Endothelial cell of umbilical vein (primary cell): ENCODE measurements around the gene STRA6. TPM values are rescaled to one million over a fixed set of nuclear protein-coding genes. Genes with fewer than 3 reads are reported as not detected.

ENCODE experiments used
- BruUV-seq: library from RNA; stranded (reverse); fragments of 400-500 nt; replicated peaks from 2 replicates; lab custom pipeline; 2021; lab: Mats Ljungman, UMichigan
- CTCF ChIA-PET: fragments of 300-600, 350-600 bp; sonication (Branson Sonifier 250); formaldehyde crosslinking; loops from one replicate; lab custom pipeline; 2021; ENCODE audit warnings: antibody characterized with exemption, inconsistent platforms; lab: Charles Lee
- POLR2A ChIA-PET: fragments of 300-600, 350-600 bp; sonication (Branson Sonifier 250); formaldehyde crosslinking; loops from one replicate; lab custom pipeline; 2021; ENCODE audit warnings: antibody characterized with exemption, inconsistent platforms; lab: Charles Lee
- DNase-seq: peaks from one replicate; pipeline ENCODE4 v3.0.0-alpha.2; 2011; ENCODE audit warnings: low read depth, low spot score
- FAIRE-seq: peaks from 2 replicates; lab custom pipeline; 2011; peaks lifted over from hg19 to GRCh38; lab: Jason Lieb, UNC
- H2AFZ ChIP-seq: 2 replicates; pipeline ENCODE4 v1.6.0; 2012; ENCODE audit warnings: low read depth, low read length, control low read depth, inconsistent platforms
- H3K27ac ChIP-seq: 2 replicates; pipeline ENCODE4 v1.5.1; 2011; ENCODE audit warnings: low read depth, mild to moderate bottlenecking, control low read depth, low read length, moderate library complexity; ENCODE audit not compliant: insufficient read depth
- H3K27me3 ChIP-seq, 2 experiments: 2 replicates each; pipeline versions ENCODE4 v1.6.0 to v1.6.1; 2011; ENCODE audit warnings: low read length in 2 of 2, mixed read lengths in 1 of 2; ENCODE audit not compliant: control insufficient read depth in 2 of 2, insufficient read depth in 2 of 2
- H3K36me3 ChIP-seq, 2 experiments: 2 replicates in 1 of 2; 3 replicates in 1 of 2; pipeline ENCODE4 v1.5.1; 2011; ENCODE audit warnings: low read length in 2 of 2, mild to moderate bottlenecking in 1 of 2, moderate library complexity in 1 of 2; ENCODE audit not compliant: control insufficient read depth in 2 of 2, insufficient read depth in 2 of 2; ENCODE audit errors: extremely low read depth in 1 of 2
- H3K4me1 ChIP-seq: 3 replicates; pipeline ENCODE4 v1.5.1; 2011; ENCODE audit warnings: mild to moderate bottlenecking, low read length; ENCODE audit not compliant: control insufficient read depth, insufficient read depth; ENCODE audit errors: extremely low read depth
- H3K4me2 ChIP-seq: 2 replicates; pipeline ENCODE4 v1.6.1; 2011; ENCODE audit warnings: low read length, control low read depth, mixed read lengths; ENCODE audit not compliant: insufficient read depth
- H3K4me3 ChIP-seq, 3 experiments: fragments of 200-600 bp in 1 of 3; sonication (generic), shearing (Covaris generic) in 1 of 3; replicated peaks in 1 of 3; 2 replicates each; pipeline ENCODE4 v1.5.1; 2011 to 2016; ENCODE audit warnings: control low read depth in 3 of 3, low read length in 3 of 3, mild to moderate bottlenecking in 2 of 3, inconsistent platforms in 1 of 3, low read depth in 1 of 3, moderate library complexity in 1 of 3; ENCODE audit not compliant: insufficient read depth in 1 of 3
- H3K79me2 ChIP-seq: 2 replicates; pipeline ENCODE4 v1.6.0; 2012; ENCODE audit warnings: low read length, inconsistent platforms; ENCODE audit not compliant: control insufficient read depth, insufficient read depth
- H3K9ac ChIP-seq: replicated peaks from 2 replicates; pipeline ENCODE3; 2011; ENCODE audit warnings: low read length, control low read depth; ENCODE audit not compliant: insufficient read depth; ENCODE audit errors: extremely low read depth
- H3K9me1 ChIP-seq: replicated peaks from 3 replicates; pipeline ENCODE4 v1.6.0; 2011; ENCODE audit warnings: mild to moderate bottlenecking, low read length; ENCODE audit not compliant: control insufficient read depth, insufficient read depth; ENCODE audit errors: extremely low read depth
- H3K9me3 ChIP-seq: replicated peaks from 2 replicates; pipeline ENCODE4 v1.5.1; 2012; ENCODE audit warnings: low read length, inconsistent platforms; ENCODE audit not compliant: control insufficient read depth, insufficient read depth
- H4K20me1 ChIP-seq: replicated peaks from 2 replicates; pipeline ENCODE3; 2011; ENCODE audit warnings: mild to moderate bottlenecking, low read length; ENCODE audit not compliant: control insufficient read depth, insufficient read depth; ENCODE audit errors: extremely low read depth
- EZH2 ChIP-seq: IDR thresholded peaks from 2 replicates; pipeline ENCODE4 v1.6.1; 2012; ENCODE audit warnings: borderline replicate concordance, low read depth, mild to moderate bottlenecking, moderate library complexity, low read length, inconsistent platforms; ENCODE audit not compliant: severe bottlenecking
- FOS ChIP-seq: IDR thresholded peaks from 2 replicates; pipeline ENCODE4 v1.6.1; 2011; ENCODE audit warnings: mild to moderate bottlenecking, low read length, moderate library complexity, borderline replicate concordance; ENCODE audit not compliant: insufficient read depth
- GATA2 ChIP-seq: IDR thresholded peaks from 2 replicates; pipeline ENCODE4 v1.7.0; 2011; ENCODE audit warnings: low read depth, mild to moderate bottlenecking, moderate library complexity, mixed read lengths, low read length; ENCODE audit not compliant: insufficient read length, insufficient read depth
- JUN ChIP-seq: IDR thresholded peaks from 2 replicates; pipeline ENCODE4 v1.6.1; 2011; ENCODE audit warnings: borderline replicate concordance, low read depth; ENCODE audit not compliant: insufficient read length, insufficient read depth
- MYC ChIP-seq: IDR thresholded peaks from one replicate; pipeline ENCODE4 v1.6.1; 2011; ENCODE audit warnings: mild to moderate bottlenecking, low read depth, low read length
- POLR2A ChIP-seq: IDR thresholded peaks from 2 replicates; pipeline ENCODE4 v1.6.1; 2012; ENCODE audit warnings: low read depth, mild to moderate bottlenecking, control low read depth, low read length
- POLR2AphosphoS5 ChIP-seq: IDR thresholded peaks from 2 replicates; pipeline ENCODE4 v1.6.1; 2012; ENCODE audit warnings: low read depth, mild to moderate bottlenecking, control low read depth, low read length, moderate library complexity; ENCODE audit not compliant: insufficient read depth
- dilution Hi-C: fragments of 300-500 bp; cut with MboI; formaldehyde crosslinking; loops from one replicate; pipeline ENCODE4 v1.15.0; 2019; ENCODE audit warnings: low sequenced_read_pairs; ENCODE audit not compliant: extremely low pct_ligation_motif_present
- intact Hi-C: fragments of 100-400 bp; cut with micrococcal nuclease; formaldehyde crosslinking; loops from one replicate; pipeline ENCODE4 v1.10.0; 2022
- polyA plus RNA-seq, 4 experiments: library from polyadenylated mRNA; depleted of rRNA in 3 of 4; stranded (reverse) in 3 of 4; unstranded in 1 of 4; fragments of >200 nt; gene quantifications; 2 replicates each; pipeline versions ENCODE4 v1.2.1 to v1.2.3, GENCODE V29; 2011 to 2012; ENCODE audit warnings: missing spikeins in 1 of 4
- total RNA-seq: library from RNA; stranded (reverse); gene quantifications from 2 replicates; pipeline ENCODE4 v1.2.3, GENCODE V29; 2021
- TF ChIP-seq, protein P1 (sequence below): IDR thresholded peaks from 2 replicates; pipeline ENCODE4 v1.6.1; 2011; ENCODE audit not compliant: insufficient read depth, insufficient read length
- TF ChIP-seq, protein P2 (sequence below), 2 donors: IDR thresholded peaks; 1 replicate in 1 of 2; 2 replicates in 1 of 2; pipeline ENCODE4 v1.5.1; 2011; ENCODE audit warnings: low read length in 2 of 2, mild to moderate bottlenecking in 2 of 2, moderate library complexity in 2 of 2, control low read depth in 1 of 2, inconsistent platforms in 1 of 2, low read depth in 1 of 2; ENCODE audit not compliant: insufficient read depth in 1 of 2; ENCODE audit errors: extremely low read depth in 1 of 2

STRA6 gene
- total and polyA plus RNA-seq, 2 donors (not counting 3 experiments of a cell fraction or from before 2014, with no cell fraction given), result not detected

DNA sequence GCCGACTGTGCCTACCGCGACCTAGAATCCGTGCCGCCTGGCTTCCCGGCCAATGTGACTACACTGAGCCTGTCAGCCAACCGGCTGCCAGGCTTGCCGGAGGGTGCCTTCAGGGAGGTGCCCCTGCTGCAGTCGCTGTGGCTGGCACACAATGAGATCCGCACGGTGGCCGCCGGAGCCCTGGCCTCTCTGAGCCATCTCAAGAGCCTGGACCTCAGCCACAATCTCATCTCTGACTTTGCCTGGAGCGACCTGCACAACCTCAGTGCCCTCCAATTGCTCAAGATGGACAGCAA, 27.7 kb downstream of the STRA6 start:
- ChIA-PET POLR2A (no interaction called here), CTCF (interaction anchor here (0.8 to 1.1 kb wide), 2 partner anchors 13 to 47 kb away, joined by 3 to 4 read pairs; no protein-coding TSS in a partner anchor)
- no peak overlapping the region for H3K9ac ChIP-seq
- H3K79me2 ChIP-seq, result no peaks in the 10 kb centered on the region
- H4K20me1 ChIP-seq, result no peaks in the 10 kb centered on the region
- dilution Hi-C loops, result no loop called here
- H3K27ac ChIP-seq, result no peak overlapping the region
- no peaks in the 10 kb centered on the region for H3K27me3 ChIP-seq
- DNase-seq (no peak), FAIRE-seq (no peak)
- no peaks in the 10 kb centered on the region for H3K36me3 ChIP-seq
- H2AFZ ChIP-seq, result no peak overlapping the region
- TF ChIP-seq JUN, result no peak
- no peak for TF ChIP-seq FOS
- TF ChIP-seq MYC, result no peak
- no peak for TF ChIP-seq GATA2
- no peak for TF ChIP-seq POLR2A
- TF ChIP-seq, protein P1, sequence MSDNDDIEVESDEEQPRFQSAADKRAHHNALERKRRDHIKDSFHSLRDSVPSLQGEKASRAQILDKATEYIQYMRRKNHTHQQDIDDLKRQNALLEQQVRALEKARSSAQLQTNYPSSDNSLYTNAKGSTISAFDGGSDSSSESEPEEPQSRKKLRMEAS, result no peak
- TF ChIP-seq EZH2, result no peak
- TF ChIP-seq, protein P2, sequence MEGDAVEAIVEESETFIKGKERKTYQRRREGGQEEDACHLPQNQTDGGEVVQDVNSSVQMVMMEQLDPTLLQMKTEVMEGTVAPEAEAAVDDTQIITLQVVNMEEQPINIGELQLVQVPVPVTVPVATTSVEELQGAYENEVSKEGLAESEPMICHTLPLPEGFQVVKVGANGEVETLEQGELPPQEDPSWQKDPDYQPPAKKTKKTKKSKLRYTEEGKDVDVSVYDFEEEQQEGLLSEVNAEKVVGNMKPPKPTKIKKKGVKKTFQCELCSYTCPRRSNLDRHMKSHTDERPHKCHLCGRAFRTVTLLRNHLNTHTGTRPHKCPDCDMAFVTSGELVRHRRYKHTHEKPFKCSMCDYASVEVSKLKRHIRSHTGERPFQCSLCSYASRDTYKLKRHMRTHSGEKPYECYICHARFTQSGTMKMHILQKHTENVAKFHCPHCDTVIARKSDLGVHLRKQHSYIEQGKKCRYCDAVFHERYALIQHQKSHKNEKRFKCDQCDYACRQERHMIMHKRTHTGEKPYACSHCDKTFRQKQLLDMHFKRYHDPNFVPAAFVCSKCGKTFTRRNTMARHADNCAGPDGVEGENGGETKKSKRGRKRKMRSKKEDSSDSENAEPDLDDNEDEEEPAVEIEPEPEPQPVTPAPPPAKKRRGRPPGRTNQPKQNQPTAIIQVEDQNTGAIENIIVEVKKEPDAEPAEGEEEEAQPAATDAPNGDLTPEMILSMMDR (IDR thresholded peaks at IDR 0.05; ENCODE audit: extremely low read depth in 1 of 2, insufficient read depth in 1 of 2, low read depth in 1 of 2, low read length in 2 of 2), result no peak
- TF ChIP-seq POLR2AphosphoS5, result no peak
- no TSS peak for BruUV-seq
- H3K4me2 ChIP-seq, result no peak overlapping the region
- H3K4me1 ChIP-seq, result peaks cover 14% of the 10 kb centered on the region
- no peaks in the 10 kb centered on the region for H3K9me3 ChIP-seq
- H3K9me1 ChIP-seq, result no peaks in the 10 kb centered on the region
- no peak overlapping the region for H3K4me3 ChIP-seq
- intact Hi-C loops, result loop anchor here (5.0 kb wide), 1 partner anchor 67 kb away; no protein-coding TSS in a partner anchor
